AML-193 (cell line): ENCODE measurements around the gene ARHGEF18.
"Not testable (repeated sequence)": the region's sequence is repeated elsewhere in the genome, so short reads cannot be mapped to it uniquely, and the experiment has no call there.

Source experiments
- DNase-seq, 2 experiments: peaks; one replicate each; lab custom pipeline; 2025; lab: John Stamatoyannopoulos, UW

The ARHGEF18 gene

DNA sequence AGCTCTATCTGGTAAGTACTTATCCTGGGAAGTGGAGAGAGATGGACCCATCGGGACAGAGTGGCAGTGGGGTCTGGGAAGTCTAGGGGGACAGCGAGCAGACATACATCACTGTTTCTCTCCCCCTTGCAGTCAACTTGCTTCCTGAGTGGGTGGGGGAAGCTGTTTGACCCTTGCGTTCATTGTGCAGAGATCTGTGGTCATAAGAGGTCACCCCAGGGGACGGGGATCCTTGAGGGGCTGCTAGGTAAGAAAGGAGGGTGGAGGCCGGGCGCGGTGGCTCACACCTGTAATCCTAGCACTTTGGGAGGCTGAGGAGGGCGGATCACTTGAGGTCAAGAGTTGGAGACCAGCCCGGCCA is 474 bp downstream of the ARHGEF18 start:
- DNase-seq, result no peak

DNA sequence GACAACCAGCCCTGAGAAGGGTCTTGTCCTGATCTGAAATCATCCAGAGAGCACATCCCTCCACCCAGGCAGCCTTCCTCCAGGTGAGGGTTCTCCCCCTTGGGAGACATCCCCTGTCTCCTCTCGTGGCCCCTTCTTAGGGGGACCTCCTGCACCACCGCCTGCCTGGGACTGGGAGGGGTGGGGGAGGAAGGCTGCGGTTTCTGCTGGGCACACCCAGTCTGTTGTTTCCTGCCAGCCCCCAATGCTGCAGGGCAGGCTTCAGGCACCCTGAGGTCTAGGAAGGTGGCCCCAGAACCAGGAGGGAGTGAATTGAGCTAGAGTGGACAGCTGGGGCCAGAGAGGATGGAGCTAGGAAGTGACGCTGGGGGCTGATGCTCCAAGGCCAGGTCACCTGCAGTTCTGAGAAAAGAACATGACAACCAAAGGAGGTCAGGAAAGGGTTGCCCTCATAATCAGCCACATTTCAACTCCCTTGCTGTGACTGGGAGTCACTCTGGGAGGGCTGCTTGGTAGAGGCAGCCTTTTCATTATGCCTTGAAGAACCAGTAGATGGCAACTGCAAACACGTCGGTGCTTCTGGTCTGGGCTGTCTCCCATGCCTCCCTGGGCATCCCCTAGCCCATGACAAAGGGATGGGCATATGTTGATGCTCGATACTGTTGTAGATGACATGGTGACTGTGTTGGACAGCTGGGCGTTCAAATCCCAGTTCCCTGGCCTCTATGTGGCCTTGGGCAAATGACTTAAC is 1.4 kb downstream of the ARHGEF18 start:
- DNase-seq, result peak; percentile 20 to 49

DNA sequence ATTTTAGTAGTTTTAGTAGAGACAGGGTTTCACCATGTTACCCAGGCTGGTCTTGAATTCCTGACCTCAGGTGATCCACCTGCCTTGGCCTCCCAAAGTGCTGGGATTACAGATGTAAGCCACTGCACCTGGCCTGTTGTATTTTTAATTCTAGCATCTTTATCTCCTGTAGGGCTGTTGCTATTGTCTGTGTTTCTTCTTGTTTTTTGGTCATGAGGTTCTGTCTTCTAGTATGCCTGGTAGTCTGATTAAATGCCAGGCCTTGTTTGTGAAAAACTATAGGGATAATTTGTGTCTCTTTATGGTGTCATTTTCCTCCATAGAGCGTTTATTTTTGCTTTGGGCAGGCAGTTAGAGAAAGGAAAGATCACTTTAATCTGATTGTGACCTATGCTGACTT is 3.1 kb downstream of the ARHGEF18 start:
- no peak for DNase-seq

DNA sequence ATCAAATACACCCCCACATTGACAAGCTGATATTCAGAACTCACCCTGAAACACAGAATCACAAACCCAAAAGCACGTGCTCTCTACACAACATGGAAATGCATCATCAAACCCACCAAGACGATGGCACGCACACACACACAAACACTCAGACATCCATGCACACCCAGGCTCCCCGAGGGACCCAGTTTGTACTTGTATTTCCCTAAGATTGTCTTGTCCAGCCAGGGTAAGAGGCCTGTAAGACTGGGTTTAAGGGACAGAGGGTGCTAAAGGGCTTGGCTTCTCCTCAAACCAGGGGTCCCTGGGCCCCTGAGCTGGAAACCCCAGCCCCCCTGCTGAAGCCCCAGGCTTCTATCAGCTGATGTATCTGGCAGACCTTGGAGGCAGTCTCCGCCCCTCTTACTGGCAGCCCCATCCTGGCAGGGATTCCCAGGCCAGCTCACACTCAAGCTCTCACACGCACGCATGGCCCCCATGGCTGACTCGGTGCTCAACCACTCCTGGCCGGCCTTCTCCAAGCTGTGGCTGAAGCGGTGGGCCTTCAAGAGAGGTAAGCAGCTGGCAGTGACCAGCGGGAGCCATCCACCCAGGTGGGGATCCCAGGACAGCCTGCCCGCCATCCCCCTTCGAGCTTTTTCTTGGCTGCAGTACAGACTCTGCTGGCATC is 6.5 kb downstream of the ARHGEF18 start:
- DNase-seq, result no peak

DNA sequence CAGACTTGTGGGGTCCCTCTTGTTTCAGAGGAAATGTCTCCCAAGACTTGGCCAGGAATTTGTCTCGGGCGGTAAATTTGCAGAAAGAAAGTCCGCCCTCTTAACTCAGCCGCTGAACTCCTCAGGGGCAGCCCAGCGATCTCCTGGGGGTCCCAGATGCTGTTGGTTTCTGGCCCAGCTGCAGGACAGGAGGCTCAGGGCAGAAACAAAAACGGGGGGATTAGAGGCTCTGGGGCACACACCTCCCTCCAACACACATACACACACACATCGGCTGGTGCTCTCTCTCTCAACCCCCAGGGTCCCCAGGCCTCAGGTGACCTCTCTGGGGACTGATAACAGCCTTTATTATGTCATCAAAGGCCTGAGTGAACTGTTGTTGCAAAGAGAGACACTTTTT is 7.1 kb downstream of the ARHGEF18 start:
- no peak for DNase-seq

DNA sequence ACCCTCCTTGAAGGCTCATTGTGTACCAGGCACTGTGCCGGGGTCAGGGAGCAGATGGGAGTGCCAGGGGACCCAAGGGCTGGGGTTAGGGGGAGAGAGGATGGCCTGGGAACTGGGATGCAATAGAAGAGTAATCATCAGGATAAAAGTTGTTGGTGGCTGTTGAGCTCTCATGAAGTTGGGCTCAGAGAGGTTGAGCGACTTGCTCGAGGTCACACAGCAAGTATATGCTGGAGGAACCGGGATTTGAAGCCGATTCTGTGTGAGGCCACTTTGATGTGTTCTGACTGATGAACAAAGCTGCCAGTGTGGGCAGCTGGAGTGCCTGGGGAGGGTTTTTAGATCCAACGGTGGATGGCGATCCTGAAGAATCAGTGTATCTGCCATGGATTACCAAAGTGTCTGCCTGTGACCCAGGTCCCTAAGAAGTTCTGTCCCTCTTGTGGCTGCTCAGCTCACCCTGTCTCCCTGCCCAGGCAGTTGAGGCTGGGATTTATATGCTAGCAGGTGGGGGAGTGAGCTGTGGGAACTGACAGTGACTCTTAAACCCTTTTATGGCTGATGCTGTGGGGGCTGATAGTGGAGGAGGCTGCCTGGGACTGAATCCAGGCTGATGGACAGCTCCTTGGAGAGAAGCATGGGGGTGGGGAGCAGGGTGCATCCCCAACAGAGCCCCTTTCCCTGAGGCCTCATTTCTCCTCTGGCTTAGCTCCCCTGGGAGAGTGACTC is 8.3 kb downstream of the ARHGEF18 start:
- DNase-seq, result no peak

DNA sequence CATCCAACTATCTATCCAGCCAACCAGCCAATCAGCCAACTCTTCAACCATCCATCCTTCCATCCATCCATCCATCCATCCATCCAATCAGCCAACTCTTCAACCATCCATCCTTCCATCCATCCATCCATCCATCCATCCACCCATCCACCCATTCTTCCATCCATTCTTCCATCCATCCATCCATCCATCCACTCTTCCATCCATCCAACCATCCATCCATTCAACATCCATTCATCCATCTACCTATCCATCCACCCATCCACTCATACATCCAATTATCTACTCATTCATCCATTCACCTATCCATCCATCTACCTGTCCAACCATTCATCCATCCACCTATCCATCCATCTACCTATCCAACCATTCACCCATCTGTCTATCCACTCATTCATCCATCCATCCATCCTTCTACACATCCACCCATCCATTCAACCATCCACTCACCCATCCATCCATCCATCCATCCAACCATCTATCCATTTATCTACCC is 9.4 kb downstream of the ARHGEF18 start:
- no peak for DNase-seq

DNA sequence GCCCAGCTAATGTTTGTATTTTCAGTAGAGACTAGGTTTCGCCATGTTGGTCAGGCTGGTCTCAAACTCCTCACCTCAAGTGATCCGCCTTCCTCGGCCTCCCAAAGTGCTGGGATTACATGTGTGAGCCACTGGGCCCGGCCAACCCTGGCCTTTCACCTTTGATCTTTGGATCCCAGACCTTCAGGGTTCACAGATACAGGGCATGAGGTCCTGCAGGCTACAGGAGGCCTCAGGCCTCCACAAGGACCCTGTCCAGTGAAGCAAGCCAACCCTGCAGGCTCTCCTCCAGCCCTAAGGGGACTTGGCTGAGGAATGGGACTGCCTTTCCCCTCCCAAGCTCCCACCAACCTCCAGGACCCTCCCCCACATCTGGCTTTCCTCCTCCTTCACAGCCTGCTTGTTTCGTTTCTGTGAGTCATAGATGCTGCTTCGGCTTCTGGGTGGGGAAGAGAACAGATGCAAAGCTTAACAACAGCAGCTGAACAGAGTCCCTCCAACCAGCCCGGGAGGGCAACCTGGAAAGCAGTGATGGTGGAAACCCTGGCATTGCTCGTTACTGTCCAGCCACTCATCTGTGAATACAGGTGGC is 11.8 kb downstream of the ARHGEF18 start:
- DNase-seq, result no peak

DNA sequence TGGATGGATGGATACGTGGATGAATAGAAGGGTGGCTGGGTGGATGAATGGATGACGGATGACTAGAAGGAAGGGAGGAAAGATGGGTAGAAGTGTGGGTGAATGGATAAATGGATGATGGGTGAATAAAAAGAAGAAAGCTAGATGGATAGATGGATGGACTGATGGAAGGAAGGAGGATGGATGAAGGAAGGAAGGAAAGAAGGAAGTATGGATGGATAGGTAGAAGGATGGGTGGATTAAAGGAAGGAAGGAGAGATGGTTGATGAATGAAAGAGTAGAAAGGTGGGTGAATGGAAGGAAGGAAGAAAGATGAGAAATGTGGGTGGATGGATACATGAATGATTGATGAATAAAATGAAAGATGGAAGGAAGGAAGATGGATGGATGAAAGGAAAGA is 14.5 kb downstream of the ARHGEF18 start:
- no peak for DNase-seq

DNA sequence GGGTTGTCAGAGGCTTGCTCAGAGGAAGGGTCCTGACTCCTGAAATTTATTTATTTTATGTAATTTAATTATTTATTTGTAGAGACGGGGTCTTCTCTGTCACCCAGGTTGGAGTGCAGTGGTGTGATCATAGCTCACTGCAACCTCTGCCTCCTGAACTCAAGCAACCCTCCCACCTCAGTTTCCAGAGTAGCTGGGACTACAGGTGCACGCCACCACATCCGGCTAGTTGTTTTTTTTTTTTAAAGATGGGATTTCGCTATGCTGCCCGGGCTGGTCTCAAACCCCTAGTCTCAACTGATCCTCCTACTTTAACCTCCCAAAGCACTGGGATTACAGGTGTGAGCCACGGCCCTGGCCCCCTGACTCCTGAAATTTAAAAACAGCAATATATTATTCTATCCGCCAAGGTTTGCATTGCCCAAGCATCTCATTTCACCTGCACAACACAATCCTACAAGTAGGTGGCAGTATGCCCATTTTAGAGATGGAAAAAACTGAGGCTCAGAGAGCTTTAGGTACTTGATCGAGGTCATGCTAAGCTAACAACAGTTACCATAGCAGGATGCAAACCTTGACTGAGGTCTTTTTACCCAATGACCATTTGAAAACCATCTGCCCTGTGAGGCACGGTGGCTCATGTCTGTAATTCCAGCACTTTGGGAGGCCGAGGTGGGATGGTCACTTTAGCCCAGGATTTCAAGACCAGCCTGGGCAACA is 18.1 kb downstream of the ARHGEF18 start:
- DNase-seq, result peak; percentile 12 to 22

DNA sequence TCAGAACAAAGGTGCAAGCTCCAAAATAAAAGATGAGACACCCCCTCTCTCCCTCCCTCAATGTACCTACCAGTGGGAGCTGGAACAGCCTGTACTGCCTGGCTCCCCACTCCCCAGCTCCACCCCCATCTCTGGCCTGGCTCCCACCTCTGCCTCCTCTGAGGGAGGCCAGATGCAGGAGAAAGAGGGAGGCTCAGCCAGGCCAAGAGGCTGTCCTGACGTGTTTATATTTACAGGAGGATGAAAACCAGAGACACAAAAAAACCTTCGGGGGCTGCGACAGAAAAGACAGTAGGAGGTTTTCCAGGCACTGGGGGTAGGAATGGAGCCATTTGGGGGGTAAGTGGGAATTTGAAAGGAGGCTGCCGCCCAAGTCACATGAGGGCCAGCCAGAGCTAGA is 19.7 kb downstream of the ARHGEF18 start:
- no peak for DNase-seq

DNA sequence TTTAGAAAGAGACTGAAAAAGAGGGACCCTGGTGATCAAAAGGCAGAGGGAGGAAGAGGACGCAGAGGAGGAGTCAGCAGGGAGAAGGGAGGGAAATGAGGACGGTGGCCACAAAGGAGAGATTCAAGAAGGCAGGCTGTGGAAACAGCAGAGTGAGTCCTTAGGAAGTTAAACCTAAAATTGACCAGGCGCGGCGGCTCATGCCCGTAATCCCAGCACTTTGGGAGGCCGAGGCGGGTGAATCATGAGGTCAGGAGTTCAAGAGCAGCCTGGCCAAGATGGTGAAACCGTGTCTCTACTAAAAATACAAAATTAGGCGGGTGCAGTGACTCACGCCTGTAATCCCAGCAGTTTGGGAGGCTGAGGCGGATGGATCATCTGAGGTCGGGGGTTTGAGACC is 20.1 kb downstream of the ARHGEF18 start:
- not testable (repeated sequence) for DNase-seq

DNA sequence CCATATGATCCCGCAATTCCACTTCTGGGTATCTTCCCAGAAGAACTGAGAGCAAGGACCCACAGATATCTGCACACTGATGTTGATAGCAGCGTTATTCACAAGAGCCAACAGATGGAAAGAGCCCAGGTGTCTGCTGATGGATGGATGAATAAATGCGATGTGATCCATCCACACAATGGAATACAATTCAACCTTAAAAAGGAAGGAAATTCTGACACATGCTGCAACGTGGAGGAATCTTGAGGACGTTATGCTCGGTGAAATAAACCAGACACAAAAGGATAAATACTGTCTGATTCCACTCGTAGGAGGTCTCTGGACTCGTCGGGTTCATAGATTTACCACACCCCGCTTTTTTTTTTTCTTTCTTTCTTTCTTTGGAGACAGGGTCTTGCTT is 21.8 kb downstream of the ARHGEF18 start:
- no peak for DNase-seq

DNA sequence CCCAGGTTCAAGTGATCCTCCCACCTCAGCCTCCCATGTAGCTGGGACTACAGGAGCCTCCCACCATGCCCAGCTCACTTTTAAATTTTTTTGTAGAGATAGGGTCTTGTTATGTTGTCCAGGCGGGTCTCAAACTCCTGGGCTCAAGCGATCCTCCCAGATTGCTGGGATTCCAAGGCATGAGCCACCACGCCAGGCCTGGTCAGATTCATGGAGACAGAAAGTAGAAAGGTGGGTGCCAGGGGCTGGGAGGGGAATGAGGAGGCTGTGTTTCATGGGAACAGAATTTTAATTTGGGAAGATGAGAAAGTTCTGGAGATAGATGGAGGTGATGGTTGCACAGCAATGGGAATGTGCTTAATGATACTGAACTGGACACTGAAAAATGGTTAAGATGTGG is 22.3 kb downstream of the ARHGEF18 start:
- DNase-seq, result no peak

DNA sequence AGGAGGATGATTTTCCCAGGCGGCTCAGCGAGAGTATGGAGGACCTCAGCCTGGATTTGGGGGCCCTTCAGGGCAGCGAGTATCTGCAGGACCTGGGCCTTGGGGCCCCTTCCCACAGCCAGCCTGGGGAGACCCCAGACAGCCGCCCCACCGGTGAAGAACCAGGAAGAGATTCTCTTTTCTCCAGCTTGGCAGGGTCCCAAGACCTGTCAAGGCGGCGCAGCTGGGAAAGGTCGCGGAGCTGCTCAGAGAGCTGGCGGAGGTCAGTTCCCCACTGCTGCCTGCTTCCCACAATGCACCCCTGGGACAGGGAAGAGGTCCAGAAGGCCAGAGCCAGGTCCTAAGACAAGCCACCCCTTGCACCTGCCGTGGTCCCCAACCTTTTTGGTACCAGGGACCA is 24.1 kb downstream of the ARHGEF18 start:
- no peak for DNase-seq

DNA sequence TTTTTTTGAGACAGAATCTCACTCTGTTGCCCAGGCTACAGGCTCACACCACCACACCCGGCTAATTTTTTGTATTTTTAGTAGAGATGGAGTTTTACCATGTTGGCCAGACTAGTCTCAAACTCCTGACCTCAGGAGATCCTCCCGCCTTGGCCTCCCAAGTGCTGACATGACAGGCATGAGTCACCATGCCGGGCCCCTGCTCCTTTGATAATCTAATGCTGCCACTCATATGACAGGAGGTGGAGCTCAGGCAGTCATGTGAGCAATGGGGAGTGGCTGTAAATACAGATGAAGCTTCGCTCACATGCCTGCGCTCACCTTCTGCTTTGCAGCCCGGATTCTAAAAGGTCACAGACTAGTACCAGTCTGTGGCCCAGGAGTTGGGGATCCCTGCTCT is 25.1 kb downstream of the ARHGEF18 start:
- no peak for DNase-seq

DNA sequence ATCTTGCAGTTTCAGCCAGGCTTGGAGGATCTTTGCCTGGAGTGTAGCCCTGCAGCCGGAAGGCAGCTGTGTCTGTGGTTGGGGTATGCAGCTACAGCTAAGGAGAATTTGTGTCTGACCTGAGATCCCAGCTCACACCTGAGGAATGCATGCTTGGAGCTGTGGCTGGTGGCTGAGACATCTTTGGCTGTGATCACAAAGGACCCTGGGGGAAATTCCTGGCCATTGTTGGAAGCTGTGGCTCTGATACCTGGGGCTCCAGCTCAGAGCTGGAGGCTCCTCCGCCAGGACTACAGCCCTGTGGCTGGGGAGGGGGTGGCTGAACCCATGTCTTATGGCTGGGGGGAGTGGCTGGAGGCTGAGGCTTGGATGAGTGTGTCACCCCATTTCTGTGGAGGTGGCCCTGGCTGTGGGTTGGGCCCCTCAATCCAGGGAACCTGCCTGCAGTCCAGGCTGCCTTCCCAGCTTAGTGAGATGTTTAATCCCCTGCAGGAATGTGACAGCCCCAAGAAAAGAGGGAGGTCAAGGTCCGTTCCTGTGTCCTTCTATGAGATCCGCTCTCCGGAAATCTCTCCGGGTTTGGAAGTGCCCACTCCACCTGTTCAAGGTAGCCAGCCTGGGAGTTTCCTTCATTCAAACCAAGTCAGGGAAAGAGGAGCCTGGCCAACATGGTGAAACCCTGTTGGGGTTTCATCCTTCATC is 27.6 kb downstream of the ARHGEF18 start:
- no peak for DNase-seq

DNA sequence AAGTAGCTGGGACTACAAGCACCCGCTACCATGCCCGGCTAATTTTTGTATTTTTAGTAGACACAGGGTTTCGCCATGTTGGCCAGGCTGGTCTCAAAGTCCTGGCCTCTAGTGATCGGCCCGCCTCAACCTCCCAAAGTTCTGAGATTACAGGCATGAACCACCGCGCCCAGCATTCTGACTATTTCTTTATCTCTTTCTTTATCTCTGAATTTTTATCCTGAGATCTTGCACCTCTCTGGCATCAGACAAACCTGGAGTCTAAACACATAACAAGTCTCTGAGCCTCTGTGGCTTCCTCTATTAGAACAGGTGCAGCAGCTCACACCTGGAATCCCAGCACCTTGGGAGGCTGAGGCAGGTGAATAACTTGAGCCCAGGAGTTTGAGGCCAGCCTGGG is 28.5 kb downstream of the ARHGEF18 start:
- no peak for DNase-seq

DNA sequence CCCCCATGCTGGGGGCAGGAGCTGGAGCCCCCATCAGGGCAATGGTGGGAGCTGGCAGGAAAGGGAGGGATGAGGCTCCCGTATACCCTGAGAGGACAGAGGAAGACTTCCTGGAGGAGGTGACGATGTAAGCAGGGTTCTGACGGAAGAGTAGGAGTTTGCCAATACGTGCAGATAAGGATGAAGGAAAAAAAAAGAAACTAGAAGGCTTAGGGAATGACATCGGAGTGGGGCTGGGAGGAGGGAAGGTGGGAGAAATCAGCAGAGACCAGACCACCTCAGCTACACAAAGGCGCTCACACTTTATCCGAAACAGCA is 32.3 kb downstream of the ARHGEF18 start:
- no peak for DNase-seq

DNA sequence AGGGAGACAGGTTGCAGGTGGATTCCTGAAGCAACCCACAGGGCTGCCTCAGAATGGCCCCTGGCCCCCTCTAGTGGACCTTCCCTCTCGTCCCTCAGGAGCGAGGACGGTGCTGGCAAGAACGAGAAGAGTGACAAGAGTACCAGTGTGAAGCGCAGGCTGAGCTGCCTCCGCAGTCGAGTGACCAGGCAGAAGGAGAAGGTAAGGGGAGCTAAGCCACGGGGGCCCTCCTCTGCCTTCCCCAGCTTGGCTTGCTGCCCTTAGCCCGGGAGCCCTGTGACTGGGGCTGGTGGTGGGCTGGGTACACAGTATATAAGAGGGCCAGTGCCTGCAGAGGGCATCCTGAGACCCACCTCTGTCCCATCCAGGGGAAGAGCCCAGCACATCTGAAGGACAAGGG is 34.0 kb downstream of the ARHGEF18 start:
- DNase-seq, result no peak

DNA sequence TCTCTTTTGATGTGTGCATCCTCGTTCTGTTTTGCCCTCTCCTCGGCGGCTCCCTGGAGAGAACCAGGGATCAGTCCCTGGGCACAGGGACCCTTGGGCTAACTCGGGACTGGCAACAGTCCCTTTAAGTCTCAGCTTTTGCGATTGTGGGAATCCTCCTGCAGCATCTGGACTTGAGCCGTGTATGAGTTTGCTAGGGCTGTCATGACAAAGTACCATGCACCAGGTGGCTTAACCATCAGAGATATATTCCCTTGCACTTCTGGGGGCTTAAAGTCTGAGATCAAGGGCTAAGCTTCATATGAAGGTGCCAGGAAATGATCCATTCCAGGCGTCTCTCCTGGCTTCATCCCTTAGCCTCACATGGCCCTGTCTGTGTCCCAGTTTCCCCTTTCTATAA is 34.5 kb downstream of the ARHGEF18 start:
- no peak for DNase-seq

DNA sequence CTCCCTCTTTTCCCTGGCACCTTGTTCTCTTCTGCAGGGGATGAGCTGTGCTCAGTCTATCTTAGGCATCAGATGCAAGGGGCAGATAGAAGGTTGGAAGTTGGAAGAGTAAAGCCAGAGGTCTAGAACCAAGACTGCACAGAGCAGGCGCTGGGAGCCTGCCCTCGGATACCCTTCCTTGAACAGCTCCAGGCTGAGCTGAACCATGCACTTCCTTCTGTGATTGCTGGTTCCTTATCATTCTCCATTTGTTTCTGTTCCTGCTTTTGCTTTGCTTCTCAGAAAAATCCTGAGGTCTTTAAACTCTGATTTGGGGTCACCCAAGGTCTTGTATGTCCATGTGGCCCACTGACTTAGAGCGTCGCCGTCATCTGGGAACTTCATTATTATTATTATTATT is 36.3 kb downstream of the ARHGEF18 start:
- DNase-seq, result no peak
